ENCODE measurements around the gene MOK.

DNA sequence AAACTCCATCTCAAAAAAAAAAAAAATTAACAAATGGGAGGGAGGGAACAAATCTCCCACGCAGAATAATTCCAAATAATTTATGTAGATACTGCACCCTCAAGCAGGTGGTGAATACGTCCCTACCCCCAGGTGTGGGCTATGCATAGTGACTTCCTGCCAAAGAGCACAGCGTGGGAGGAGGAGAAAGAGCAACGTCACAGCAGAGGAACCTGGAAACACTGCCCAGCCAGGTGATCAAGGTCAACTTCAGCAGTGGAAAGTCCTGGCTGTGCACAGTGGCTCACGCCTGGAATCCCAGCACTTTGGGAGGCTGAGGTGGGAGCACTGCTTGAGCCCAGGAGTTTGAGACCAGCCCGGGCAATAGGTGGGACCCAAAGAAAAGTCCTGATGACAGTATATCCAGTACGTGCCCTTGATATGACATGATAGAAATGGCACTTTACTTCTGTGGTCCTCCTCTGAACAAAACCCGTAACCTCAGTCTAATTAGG is 48.2 kb upstream of the MOK start:
- TF ChIP-seq, protein P1, sequence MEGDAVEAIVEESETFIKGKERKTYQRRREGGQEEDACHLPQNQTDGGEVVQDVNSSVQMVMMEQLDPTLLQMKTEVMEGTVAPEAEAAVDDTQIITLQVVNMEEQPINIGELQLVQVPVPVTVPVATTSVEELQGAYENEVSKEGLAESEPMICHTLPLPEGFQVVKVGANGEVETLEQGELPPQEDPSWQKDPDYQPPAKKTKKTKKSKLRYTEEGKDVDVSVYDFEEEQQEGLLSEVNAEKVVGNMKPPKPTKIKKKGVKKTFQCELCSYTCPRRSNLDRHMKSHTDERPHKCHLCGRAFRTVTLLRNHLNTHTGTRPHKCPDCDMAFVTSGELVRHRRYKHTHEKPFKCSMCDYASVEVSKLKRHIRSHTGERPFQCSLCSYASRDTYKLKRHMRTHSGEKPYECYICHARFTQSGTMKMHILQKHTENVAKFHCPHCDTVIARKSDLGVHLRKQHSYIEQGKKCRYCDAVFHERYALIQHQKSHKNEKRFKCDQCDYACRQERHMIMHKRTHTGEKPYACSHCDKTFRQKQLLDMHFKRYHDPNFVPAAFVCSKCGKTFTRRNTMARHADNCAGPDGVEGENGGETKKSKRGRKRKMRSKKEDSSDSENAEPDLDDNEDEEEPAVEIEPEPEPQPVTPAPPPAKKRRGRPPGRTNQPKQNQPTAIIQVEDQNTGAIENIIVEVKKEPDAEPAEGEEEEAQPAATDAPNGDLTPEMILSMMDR (IDR thresholded peaks at IDR 0.05) = no peak
- TF ChIP-seq POLR2A (IDR thresholded peaks at IDR 0.05) = no peak
- no peak for TF ChIP-seq EP300 (IDR thresholded peaks at IDR 0.05; ENCODE audit: low read depth)
- no peak for TF ChIP-seq POLR2AphosphoS5 (IDR thresholded peaks at IDR 0.05)
